Stimulated activated CD8-positive, alpha-beta memory T cell treated with anti-CD3 and anti-CD28 coated beads, Interleukin-7, amount 100 ng/mL, for 48 hours (primary cell): ENCODE measurements around the gene MYCBP2.
A peak's percentile ranks its signal among the peaks of the same experiment; 100 is the strongest.
"Not testable (repeated sequence)": the region's sequence is repeated elsewhere in the genome, so short reads cannot be mapped to it uniquely, and the experiment has no call there.

Source experiments
- DNase-seq, 2 donors: peaks; one replicate each; pipeline ENCODE4 v3.0.0-alpha.2; 2020; ENCODE audit warnings: low read depth in 1 of 2; ENCODE audit errors: extremely low read depth in 1 of 2

Gene MYCBP2, protein sequence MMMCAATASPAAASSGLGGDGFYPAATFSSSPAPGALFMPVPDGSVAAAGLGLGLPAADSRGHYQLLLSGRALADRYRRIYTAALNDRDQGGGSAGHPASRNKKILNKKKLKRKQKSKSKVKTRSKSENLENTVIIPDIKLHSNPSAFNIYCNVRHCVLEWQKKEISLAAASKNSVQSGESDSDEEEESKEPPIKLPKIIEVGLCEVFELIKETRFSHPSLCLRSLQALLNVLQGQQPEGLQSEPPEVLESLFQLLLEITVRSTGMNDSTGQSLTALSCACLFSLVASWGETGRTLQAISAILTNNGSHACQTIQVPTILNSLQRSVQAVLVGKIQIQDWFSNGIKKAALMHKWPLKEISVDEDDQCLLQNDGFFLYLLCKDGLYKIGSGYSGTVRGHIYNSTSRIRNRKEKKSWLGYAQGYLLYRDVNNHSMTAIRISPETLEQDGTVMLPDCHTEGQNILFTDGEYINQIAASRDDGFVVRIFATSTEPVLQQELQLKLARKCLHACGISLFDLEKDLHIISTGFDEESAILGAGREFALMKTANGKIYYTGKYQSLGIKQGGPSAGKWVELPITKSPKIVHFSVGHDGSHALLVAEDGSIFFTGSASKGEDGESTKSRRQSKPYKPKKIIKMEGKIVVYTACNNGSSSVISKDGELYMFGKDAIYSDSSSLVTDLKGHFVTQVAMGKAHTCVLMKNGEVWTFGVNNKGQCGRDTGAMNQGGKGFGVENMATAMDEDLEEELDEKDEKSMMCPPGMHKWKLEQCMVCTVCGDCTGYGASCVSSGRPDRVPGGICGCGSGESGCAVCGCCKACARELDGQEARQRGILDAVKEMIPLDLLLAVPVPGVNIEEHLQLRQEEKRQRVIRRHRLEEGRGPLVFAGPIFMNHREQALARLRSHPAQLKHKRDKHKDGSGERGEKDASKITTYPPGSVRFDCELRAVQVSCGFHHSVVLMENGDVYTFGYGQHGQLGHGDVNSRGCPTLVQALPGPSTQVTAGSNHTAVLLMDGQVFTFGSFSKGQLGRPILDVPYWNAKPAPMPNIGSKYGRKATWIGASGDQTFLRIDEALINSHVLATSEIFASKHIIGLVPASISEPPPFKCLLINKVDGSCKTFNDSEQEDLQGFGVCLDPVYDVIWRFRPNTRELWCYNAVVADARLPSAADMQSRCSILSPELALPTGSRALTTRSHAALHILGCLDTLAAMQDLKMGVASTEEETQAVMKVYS (N-terminal part only)

GRCh38 chr13:77326905-77327604 is at the start of gene MYCBP2:
Gene MYCBP2, minus strand, starts transcription at chr13:77327094. Its CDS starts 319 bp downstream, at chr13:77326775.
- peak; percentile 94 for DNase-seq

DNA sequence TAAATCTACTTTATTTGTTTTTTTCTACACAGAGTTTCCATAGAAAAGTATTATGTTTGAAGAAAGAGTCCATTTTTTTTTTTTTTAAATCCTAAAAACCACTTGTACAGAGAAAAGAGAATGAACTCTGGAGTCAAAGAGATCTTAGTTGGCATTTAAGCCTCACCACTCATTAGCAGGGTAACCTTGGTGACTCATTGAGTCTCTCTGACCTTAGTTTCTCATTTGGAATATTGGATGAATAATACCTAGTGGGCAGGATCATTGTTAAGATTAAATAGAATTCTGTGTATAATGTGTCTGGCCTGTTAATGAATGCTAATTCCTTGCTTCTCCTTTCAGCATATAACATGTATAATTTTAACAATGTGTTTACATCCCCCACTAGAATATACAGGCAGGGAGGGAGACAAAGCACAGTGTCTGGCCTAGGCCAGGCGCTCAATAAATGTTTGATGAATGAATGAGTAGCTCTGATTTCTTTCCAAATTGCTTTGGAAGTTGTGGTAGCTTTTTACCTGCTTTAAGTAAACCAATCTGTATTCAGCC is 48.7 kb upstream of the MYCBP2 start:
- no peak for DNase-seq

GRCh38 chr13:77374786-77375185 is 47.9 kb upstream of the MYCBP2 start:
- DNase-seq: no peak

DNA sequence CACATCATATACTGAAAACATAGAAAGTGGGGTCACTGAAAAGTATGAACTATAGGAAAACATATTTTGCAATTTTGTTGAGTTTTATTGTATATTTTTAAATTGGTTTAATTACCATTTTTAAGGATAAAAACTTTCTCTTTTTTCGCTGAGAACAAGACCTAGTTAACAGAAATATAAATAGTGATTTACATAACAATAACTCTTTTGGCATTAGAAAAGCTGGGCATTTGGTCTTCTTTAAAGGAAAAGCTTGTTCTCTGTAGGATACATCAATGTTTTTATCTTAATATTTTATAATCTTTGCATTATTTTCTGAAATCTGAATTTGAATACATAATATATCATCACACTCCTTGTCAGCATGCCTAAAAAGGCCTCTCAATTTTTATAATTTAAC is 47.4 kb upstream of the MYCBP2 start:
- no peak for DNase-seq

- no peak for DNase-seq
Observed at GRCh38 chr13:77373502-77373901, 46.6 kb upstream of the MYCBP2 start.

DNA sequence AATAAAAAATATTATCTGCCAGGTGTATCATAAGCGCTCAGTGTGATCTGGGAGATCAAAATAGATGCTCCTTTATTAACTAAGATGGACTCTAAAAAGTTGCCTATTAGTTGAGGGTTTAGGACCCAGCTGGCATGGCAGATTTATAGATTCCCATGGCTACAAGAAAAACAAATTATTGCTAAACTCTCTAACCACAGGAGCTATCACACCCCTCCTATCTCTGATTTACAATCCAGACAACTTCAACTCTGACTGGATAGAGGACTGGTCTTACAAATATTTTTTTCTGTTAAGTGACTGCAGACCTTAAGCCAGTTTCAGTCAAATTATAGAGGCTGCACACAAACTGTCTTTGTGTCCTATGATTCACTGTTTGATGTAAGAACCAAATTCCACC is 45.4 kb upstream of the MYCBP2 start:
- no peak for DNase-seq

- no peak for DNase-seq
Observed at GRCh38 chr13:77370888-77371287, 44.0 kb upstream of the MYCBP2 start.

DNA sequence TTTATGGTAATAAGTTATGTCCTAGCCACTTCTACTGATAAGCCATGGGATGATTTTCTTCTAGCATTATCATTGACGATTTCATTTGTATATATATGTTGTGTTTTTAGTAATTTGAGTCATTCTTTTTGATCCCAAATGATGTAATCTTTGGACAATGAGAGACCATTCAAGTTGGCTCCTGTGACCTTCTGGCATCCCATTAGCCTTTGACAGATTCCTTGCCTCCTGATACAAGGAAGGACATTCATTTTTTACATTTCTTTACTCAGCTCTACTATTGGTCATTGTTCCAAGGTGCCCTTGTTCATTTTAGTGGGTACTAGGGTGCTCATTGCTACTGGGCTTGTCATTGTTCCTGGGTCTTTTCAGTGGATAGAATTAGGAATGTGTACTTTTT is 35.3 kb upstream of the MYCBP2 start:
- no peak for DNase-seq

DNA sequence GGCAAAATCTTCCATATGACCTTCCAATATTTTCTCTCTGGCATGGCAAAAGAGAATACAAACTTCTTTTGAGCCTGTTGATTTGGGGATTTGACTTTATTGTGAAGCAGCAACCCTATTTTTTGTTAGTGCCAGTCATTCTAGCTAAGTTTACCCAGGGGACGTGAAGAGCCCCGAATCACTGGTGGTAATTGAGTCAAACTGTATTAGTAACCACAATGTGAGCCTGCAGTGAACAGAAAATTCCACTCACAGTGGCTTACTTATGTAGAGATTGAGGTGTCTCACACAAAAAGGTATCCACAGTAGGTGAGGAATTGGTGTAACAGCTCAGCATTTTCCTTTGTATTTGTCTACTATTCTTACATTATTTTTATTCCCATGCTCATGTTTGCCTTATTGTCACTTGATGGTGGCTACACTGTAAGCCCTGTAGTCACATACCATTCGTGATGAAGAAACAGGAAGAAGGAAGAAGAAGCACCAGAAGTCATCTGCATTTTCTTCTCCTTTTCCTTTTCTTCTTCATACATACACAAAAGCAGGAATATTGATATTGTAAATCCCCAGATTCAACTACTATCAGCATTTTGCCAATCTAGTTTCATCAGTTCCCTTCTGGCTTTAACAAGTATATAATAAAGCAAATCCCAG is 33.3 kb upstream of the MYCBP2 start:
- DNase-seq: no peak

GRCh38 chr13:77359171-77359570 is 32.3 kb upstream of the MYCBP2 start:
- DNase-seq: no peak

DNA sequence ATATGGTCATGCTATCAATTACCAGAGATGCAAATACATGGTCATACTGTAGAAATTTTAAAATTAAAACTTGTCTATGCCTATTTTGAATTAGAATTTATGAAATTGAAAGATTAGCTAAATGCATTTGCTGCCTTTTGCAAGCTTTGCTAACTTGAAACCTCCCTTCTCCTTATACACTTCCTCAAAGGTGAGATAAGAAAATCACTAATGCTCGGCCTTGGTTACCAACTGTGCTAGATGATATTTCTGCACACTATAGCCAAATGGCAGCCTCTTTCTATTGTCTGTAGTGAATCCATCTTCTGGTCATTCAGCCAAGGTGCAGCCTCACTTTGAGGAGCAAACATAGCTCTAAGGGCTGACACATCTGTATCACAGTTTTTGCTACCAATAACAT is 31.1 kb upstream of the MYCBP2 start:
- no peak for DNase-seq

GRCh38 chr13:77356155-77356554 is 29.3 kb upstream of the MYCBP2 start:
- no peak for DNase-seq

DNA sequence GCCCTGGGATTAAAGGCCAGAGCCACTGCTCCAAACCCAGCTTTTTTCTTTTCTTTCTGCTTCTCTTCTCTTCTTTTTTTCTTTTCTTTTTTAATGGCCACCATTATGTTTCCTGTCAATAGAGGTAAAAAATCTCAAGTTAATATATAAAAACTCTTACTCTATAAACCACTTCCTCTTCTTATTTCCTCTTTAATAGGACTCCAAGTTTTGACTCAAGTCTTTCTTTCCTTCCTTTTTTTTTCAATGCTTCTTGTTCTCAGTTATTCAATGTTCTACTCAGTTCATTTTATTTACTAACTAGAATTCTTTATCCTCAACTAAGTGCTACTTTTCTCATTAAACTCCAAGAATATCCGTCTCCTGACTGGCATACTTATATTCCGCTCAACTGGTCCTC is 27.1 kb upstream of the MYCBP2 start:
- DNase-seq: no peak

- no peak for DNase-seq
Observed at GRCh38 chr13:77351315-77351714, 24.4 kb upstream of the MYCBP2 start.

DNA sequence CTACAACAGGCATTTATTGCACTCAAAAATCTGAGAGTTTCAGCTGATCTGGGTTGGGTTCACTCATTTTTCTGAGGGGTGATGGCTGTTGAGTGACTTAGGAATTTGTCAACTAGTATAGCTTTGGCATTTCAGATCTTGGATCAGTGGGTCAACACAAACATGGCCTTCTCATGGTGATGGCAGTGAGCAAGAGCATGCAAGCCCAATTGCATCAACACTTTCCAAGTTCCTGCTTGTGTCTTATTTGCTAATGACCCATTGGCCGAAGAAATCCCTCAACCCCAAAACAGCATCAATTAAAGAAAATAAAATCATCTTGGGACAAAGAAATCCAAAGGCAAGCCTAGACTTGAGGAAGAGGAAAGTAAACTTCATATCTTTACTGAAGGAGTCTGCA is 23.9 kb upstream of the MYCBP2 start:
- DNase-seq: no peak

DNA sequence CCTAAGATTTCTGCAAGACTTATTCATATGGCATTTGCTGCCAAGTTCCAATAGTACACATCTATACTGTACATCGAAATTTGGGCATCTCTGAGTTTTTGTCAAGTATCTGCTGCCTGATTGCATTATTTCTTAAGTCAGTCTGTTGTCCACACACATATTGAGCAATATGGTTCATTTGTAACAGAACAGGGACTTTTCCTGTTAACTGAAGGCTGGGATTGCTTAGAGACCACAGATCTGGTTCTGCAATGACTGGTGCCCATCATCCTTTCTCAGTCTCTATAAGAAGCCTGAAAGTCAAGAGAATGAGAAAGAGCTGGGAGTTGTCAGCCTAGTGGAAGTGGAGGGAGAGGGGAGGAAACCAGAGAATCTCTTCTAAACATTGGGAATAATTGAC is 22.5 kb upstream of the MYCBP2 start:
- DNase-seq: no peak

- DNase-seq: not testable (repeated sequence)
Observed at GRCh38 chr13:77347351-77347750, 20.5 kb upstream of the MYCBP2 start.

DNA sequence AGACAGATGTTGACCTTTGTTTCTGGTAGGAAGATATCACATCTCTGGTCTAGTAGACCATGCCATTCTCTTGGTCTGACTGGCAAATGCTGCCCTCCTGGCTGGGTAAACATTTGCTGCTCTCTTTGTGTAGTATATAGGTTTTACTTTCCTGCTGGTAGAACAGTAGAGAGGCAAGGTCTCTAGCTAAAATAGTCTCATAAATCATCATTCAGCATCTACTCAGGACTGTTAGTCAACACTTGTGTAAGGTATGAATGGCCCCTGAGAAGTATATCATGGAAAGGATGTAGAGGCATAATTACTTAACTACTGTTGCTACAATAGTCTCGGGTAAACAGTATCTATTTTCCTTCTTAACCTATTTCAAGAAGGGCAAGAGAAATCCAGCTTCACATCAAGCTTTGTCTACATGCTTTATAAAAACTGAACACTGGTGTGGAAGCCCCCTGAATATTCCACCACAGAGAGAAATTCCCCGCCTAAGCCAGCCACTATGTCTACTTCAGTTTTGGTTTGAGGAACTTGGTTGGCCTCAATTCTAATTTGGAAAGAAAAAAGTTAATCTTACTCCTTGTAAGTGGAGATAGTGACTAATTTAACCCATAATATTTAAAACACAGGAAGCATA is 18.4 kb upstream of the MYCBP2 start:
- no peak for DNase-seq

DNA sequence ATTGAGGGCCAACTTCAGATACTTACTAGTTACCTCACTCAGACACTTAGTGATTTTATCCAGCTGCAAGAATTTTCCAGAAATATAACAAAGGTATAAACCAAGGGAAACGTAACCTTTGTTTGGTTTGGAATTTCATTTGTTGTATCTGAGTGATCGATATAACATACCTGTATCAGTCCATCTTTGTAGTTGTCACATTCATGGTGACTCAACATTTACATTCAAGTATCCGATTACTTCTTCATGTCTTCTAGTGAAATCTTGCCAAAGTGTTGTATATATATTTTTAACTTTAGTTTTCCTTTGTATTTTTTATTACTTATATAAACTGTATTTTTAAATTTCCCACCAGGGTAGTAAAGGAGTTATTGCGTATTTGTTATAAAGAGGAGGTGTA is 16.9 kb upstream of the MYCBP2 start:
- DNase-seq: no peak
